Frontal cortex (tissue), 4 donors: ENCODE results near the gene FCN3. TPM values are rescaled to one million over a fixed set of nuclear protein-coding genes. Genes with fewer than 3 reads are reported as not detected.
"Not testable (repeated sequence)": the region's sequence is repeated elsewhere in the genome, so short reads cannot be mapped to it uniquely, and the experiment has no call there.

ENCODE experiments used
- DNase-seq, 2 donors: peaks; one replicate each; pipeline ENCODE4 v3.0.0; 2012; ENCODE audit warnings: low spot score in 2 of 2
- FAIRE-seq: peaks from 2 replicates; lab custom pipeline; 2012; peaks lifted over from hg19 to GRCh38; lab: Jason Lieb, UNC
- total RNA-seq: library from RNA; depleted of rRNA; stranded (reverse); fragments of >200 nt; gene quantifications from one replicate; pipeline ENCODE4 v1.2.3, GENCODE V29; 2014
- donor health status: control.
- donor health status: control.
- donor health status: control.

Gene FCN3
- total RNA-seq: not detected

- DNase-seq: no peak
- FAIRE-seq: no peak
These were observed at the start of gene FCN3 for GRCh38 chr1:27374362-27375086. TSS of gene FCN3 (minus strand) at chr1:27374824. CDS start at chr1:27374818, 6 bp downstream.

- DNase-seq (no peak), FAIRE-seq (no peak)
These were observed 49.1 kb upstream of the FCN3 start for GRCh38 chr1:27423709-27424108.

- FAIRE-seq: no peak
- DNase-seq: peak in 1 of 2 donors; percentile 62
These were observed 43.9 kb upstream of the FCN3 start for GRCh38 chr1:27418326-27419185.

- FAIRE-seq (no peak), DNase-seq (no peak)
These were observed 43.1 kb upstream of the FCN3 start for GRCh38 chr1:27417713-27418112.

GRCh38 chr1:27416387-27417111 lies 41.9 kb upstream of the FCN3 start:
- no peak for FAIRE-seq

GRCh38 chr1:27414091-27414490 lies 39.5 kb upstream of the FCN3 start:
- DNase-seq: no peak
- no peak for FAIRE-seq

More at GRCh38 chr1:27416387-27417111, 41.9 kb upstream of the FCN3 start:
- no peak for DNase-seq

GRCh38 chr1:27413004-27413403 lies 38.4 kb upstream of the FCN3 start:
- FAIRE-seq: no peak
- DNase-seq: no peak

- FAIRE-seq (no peak), DNase-seq (no peak)
These were observed 37.9 kb upstream of the FCN3 start for GRCh38 chr1:27412502-27412901.

- DNase-seq (no peak), FAIRE-seq (no peak)
These were observed 36.1 kb upstream of the FCN3 start for GRCh38 chr1:27410709-27411108.

- FAIRE-seq (no peak), DNase-seq (no peak)
These were observed 35.0 kb upstream of the FCN3 start for GRCh38 chr1:27409669-27410068.

- no peak for FAIRE-seq
- no peak for DNase-seq
These were observed 33.5 kb upstream of the FCN3 start for GRCh38 chr1:27408151-27408550.

- not testable (repeated sequence) for FAIRE-seq
These were observed 32.2 kb upstream of the FCN3 start for GRCh38 chr1:27406791-27407190.

GRCh38 chr1:27406362-27406680 lies 31.7 kb upstream of the FCN3 start:
- no peak for FAIRE-seq

More at GRCh38 chr1:27406791-27407190, 32.2 kb upstream of the FCN3 start:
- DNase-seq: not testable (repeated sequence)

GRCh38 chr1:27405598-27406361 lies 31.2 kb upstream of the FCN3 start:
- not testable (repeated sequence) for DNase-seq, FAIRE-seq

More at GRCh38 chr1:27406362-27406680, 31.7 kb upstream of the FCN3 start:
- no peak for DNase-seq

GRCh38 chr1:27405074-27405473 lies 30.4 kb upstream of the FCN3 start:
- DNase-seq (no peak), FAIRE-seq (no peak)

- FAIRE-seq: no peak
- no peak for DNase-seq
These were observed 29.3 kb upstream of the FCN3 start for GRCh38 chr1:27403931-27404330.

GRCh38 chr1:27403065-27403726 lies 28.6 kb upstream of the FCN3 start:
- DNase-seq: no peak
- no peak for FAIRE-seq

GRCh38 chr1:27402349-27402754 lies 27.7 kb upstream of the FCN3 start:
- FAIRE-seq: no peak
- DNase-seq: peak in 1 of 2 donors; percentile 72

GRCh38 chr1:27400963-27401341 lies 26.3 kb upstream of the FCN3 start:
- no peak for FAIRE-seq

More at GRCh38 chr1:27400963-27401341, 26.3 kb upstream of the FCN3 start:
- no peak for DNase-seq
